ENCODE data around the gene TRIM2.

The TRIM2 gene

GRCh38 chr4:153183146-153183545 lies 21.1 kb upstream of the TRIM2 start:
- ChIA-PET CTCF (no interaction called here), POLR2A (ENCODE audit: low non-redundant PET) (no interaction called here)
- no peak for DNase-seq (ENCODE audit: low spot score)
- H3K27ac ChIP-seq = no peak overlapping the region
- TF ChIP-seq CTCF (conservative IDR thresholded peaks at IDR 0.05; ENCODE audit: low read depth) = no peak

- POLR2A ChIA-PET (ENCODE audit: low non-redundant PET) = no interaction called here
- no peak overlapping the region for H3K27ac ChIP-seq
- TF ChIP-seq CTCF (conservative IDR thresholded peaks at IDR 0.05; ENCODE audit: low read depth) = no peak
- CTCF ChIA-PET = interaction anchor here (0.7 kb wide), 1 partner anchor 15 kb away, joined by 5 read pairs; no protein-coding TSS in a partner anchor
- DNase-seq (ENCODE audit: low spot score) = no peak
Observed at GRCh38 chr4:153185331-153185852, 18.9 kb upstream of the TRIM2 start.

GRCh38 chr4:153186046-153186728 lies 18.1 kb upstream of the TRIM2 start:
- no peak overlapping the region for H3K27ac ChIP-seq
- ChIA-PET POLR2A (ENCODE audit: low non-redundant PET) (no interaction called here), CTCF (interaction anchor here (0.7 kb wide), 1 partner anchor 15 kb away, joined by 5 read pairs; no protein-coding TSS in a partner anchor)
- TF ChIP-seq CTCF (conservative IDR thresholded peaks at IDR 0.05; ENCODE audit: low read depth) = no peak
- no peak for DNase-seq (ENCODE audit: low spot score)

GRCh38 chr4:153189016-153189801 lies 15.0 kb upstream of the TRIM2 start:
- POLR2A ChIA-PET (ENCODE audit: low non-redundant PET) = no interaction called here
- CTCF ChIA-PET = no interaction called here
- no peak for DNase-seq (ENCODE audit: low spot score)
- TF ChIP-seq CTCF (conservative IDR thresholded peaks at IDR 0.05; ENCODE audit: low read depth) = no peak
- no peak overlapping the region for H3K27ac ChIP-seq

GRCh38 chr4:153191795-153192363 lies 12.4 kb upstream of the TRIM2 start:
- DNase-seq (ENCODE audit: low spot score) = no peak
- POLR2A ChIA-PET (ENCODE audit: low non-redundant PET) = no interaction called here
- CTCF ChIA-PET = no interaction called here
- H3K27ac ChIP-seq = no peak overlapping the region
- TF ChIP-seq CTCF (conservative IDR thresholded peaks at IDR 0.05; ENCODE audit: low read depth) = no peak

GRCh38 chr4:153197301-153197700 lies 6.9 kb upstream of the TRIM2 start:
- DNase-seq (ENCODE audit: low spot score) = no peak
- no peak overlapping the region for H3K27ac ChIP-seq
- POLR2A ChIA-PET (ENCODE audit: low non-redundant PET) = no interaction called here
- no peak for TF ChIP-seq CTCF (conservative IDR thresholded peaks at IDR 0.05; ENCODE audit: low read depth)
- CTCF ChIA-PET = interaction anchor here (0.6 kb wide), 1 partner anchor 114 kb away, joined by 3 read pairs; no protein-coding TSS in a partner anchor

All from RWPE1 (cell line).